ENCODE measurements around the gene ART5. TPM values are rescaled to one million over a fixed set of nuclear protein-coding genes. Genes with fewer than 3 reads are reported as not detected.
"Not testable (repeated sequence)": the region's sequence is repeated elsewhere in the genome, so short reads cannot be mapped to it uniquely, and the experiment has no call there.

ART5 gene
- total and polyA plus RNA-seq, 3 experiments from 2014 or later: not detected

GRCh38 chr11:3664032-3664630, 22.3 kb upstream of the ART5 start:
- H3K9me3 ChIP-seq (ENCODE audit: low read length): no peaks in the 10 kb centered on the region
- no peak for DNase-seq
- no peaks in the 10 kb centered on the region for H3K27me3 ChIP-seq (ENCODE audit: insufficient read depth, low read length, poor library complexity, severe bottlenecking)
- H3K27ac ChIP-seq (ENCODE audit: low read depth, low read length): no peak overlapping the region
- Mint-ChIP-seq H3K36me3 (peaks cover 4 to 43% (median 6%) of the 10 kb centered on the region in 3 donors), H3K9me3 (no peaks in the 10 kb centered on the region), H3K27me3 (no peaks in the 10 kb centered on the region), H3K4me1 (no peaks in the 10 kb centered on the region), H3K27ac (peak overlapping the region in 3 of 8 donors; percentile 1 to 59 (median 32)), H3K4me3 (no peak overlapping the region)
- H3K4me3 ChIP-seq (ENCODE audit: low read length): no peak overlapping the region
- CTCF ChIA-PET: no interaction called here
- no peaks in the 10 kb centered on the region for H3K36me3 ChIP-seq (ENCODE audit: insufficient read depth, low read length)
- H3K4me1 ChIP-seq (ENCODE audit: insufficient read depth, low read length): no peaks in the 10 kb centered on the region
- POLR2A ChIA-PET: no interaction called here

GRCh38 chr11:3662856-3663255, 21.1 kb upstream of the ART5 start:
- Histone ChIP-seq H3K4me1 (ENCODE audit: insufficient read depth, low read length) (no peaks in the 10 kb centered on the region), H3K4me3 (ENCODE audit: low read length) (no peak overlapping the region), H3K27me3 (ENCODE audit: insufficient read depth, low read length, poor library complexity, severe bottlenecking) (no peaks in the 10 kb centered on the region), H3K27ac (ENCODE audit: low read depth, low read length) (no peak overlapping the region), H3K36me3 (ENCODE audit: insufficient read depth, low read length) (no peaks in the 10 kb centered on the region), H3K9me3 (ENCODE audit: low read length) (no peaks in the 10 kb centered on the region)
- H3K27ac Mint-ChIP-seq: peak overlapping the region in 1 of 8 donors; percentile 15
- CTCF ChIA-PET: no interaction called here
- H3K4me3 Mint-ChIP-seq: no peak overlapping the region
- peaks cover 3 to 30% (median 6%) of the 10 kb centered on the region in 3 donors for H3K36me3 Mint-ChIP-seq
- POLR2A ChIA-PET: no interaction called here
- no peaks in the 10 kb centered on the region for H3K4me1 Mint-ChIP-seq
- DNase-seq: no peak
- no peaks in the 10 kb centered on the region for H3K9me3 Mint-ChIP-seq
- H3K27me3 Mint-ChIP-seq: peaks cover 0 to 8% of the 10 kb centered on the region in 2 donors

GRCh38 chr11:3660960-3661359, 19.2 kb upstream of the ART5 start:
- no peaks in the 10 kb centered on the region for H3K9me3 ChIP-seq (ENCODE audit: low read length)
- no peaks in the 10 kb centered on the region for H3K9me3 Mint-ChIP-seq
- no peak overlapping the region for H3K4me3 ChIP-seq (ENCODE audit: low read length)
- H3K4me1 Mint-ChIP-seq: no peaks in the 10 kb centered on the region
- no peak overlapping the region for H3K27ac ChIP-seq (ENCODE audit: low read depth, low read length)
- H3K27ac Mint-ChIP-seq: no peak overlapping the region
- peaks cover 4 to 13% of the 10 kb centered on the region in 2 donors for H3K27me3 Mint-ChIP-seq
- ChIA-PET POLR2A (no interaction called here), CTCF (no interaction called here)
- no peak for DNase-seq
- no peak overlapping the region for H3K4me3 Mint-ChIP-seq
- H3K4me1 ChIP-seq (ENCODE audit: insufficient read depth, low read length): no peaks in the 10 kb centered on the region
- H3K36me3 Mint-ChIP-seq: peaks cover 3 to 16% (median 6%) of the 10 kb centered on the region in 3 donors
- no peaks in the 10 kb centered on the region for H3K36me3 ChIP-seq (ENCODE audit: insufficient read depth, low read length)
- H3K27me3 ChIP-seq (ENCODE audit: insufficient read depth, low read length, poor library complexity, severe bottlenecking): no peaks in the 10 kb centered on the region

GRCh38 chr11:3659595-3660515, 18.1 kb upstream of the ART5 start:
- no peak for DNase-seq
- peaks cover 0 to 5% (median 0%) of the 10 kb centered on the region in 3 donors for H3K36me3 Mint-ChIP-seq
- H3K4me1 Mint-ChIP-seq: no peaks in the 10 kb centered on the region
- no peak overlapping the region for H3K4me3 Mint-ChIP-seq
- POLR2A ChIA-PET: no interaction called here
- Histone ChIP-seq H3K4me3 (ENCODE audit: low read length) (no peak overlapping the region), H3K9me3 (ENCODE audit: low read length) (no peaks in the 10 kb centered on the region), H3K27ac (ENCODE audit: low read depth, low read length) (no peak overlapping the region), H3K36me3 (ENCODE audit: insufficient read depth, low read length) (no peaks in the 10 kb centered on the region), H3K4me1 (ENCODE audit: insufficient read depth, low read length) (no peaks in the 10 kb centered on the region), H3K27me3 (ENCODE audit: insufficient read depth, low read length, poor library complexity, severe bottlenecking) (no peaks in the 10 kb centered on the region)
- H3K27ac Mint-ChIP-seq: peak overlapping the region in 2 of 8 donors; percentile 21 to 28
- peaks cover 6 to 18% of the 10 kb centered on the region in 2 donors for H3K27me3 Mint-ChIP-seq
- CTCF ChIA-PET: no interaction called here
- no peaks in the 10 kb centered on the region for H3K9me3 Mint-ChIP-seq

- H3K36me3 ChIP-seq (ENCODE audit: insufficient read depth, low read length): no peaks in the 10 kb centered on the region
- H3K4me3 ChIP-seq (ENCODE audit: low read length): no peak overlapping the region
- H3K36me3 Mint-ChIP-seq: no peaks in the 10 kb centered on the region
- H3K27ac Mint-ChIP-seq: no peak overlapping the region
- no peaks in the 10 kb centered on the region for H3K4me1 Mint-ChIP-seq
- H3K4me1 ChIP-seq (ENCODE audit: insufficient read depth, low read length): no peaks in the 10 kb centered on the region
- H3K9me3 Mint-ChIP-seq: no peaks in the 10 kb centered on the region
- no peaks in the 10 kb centered on the region for H3K9me3 ChIP-seq (ENCODE audit: low read length)
- POLR2A ChIA-PET: no interaction called here
- no peaks in the 10 kb centered on the region for H3K27me3 ChIP-seq (ENCODE audit: insufficient read depth, low read length, poor library complexity, severe bottlenecking)
- H3K27me3 Mint-ChIP-seq: peaks cover 6 to 18% of the 10 kb centered on the region in 2 donors
- no peak overlapping the region for H3K27ac ChIP-seq (ENCODE audit: low read depth, low read length)
- CTCF ChIA-PET: no interaction called here
- DNase-seq: no peak
- H3K4me3 Mint-ChIP-seq: no peak overlapping the region
Measured at GRCh38 chr11:3658252-3658651, 16.5 kb upstream of the ART5 start.

- not testable (repeated sequence) for H3K4me1 Mint-ChIP-seq
Measured at GRCh38 chr11:3657331-3657730, 15.5 kb upstream of the ART5 start.

GRCh38 chr11:3655547-3655946, 13.8 kb upstream of the ART5 start:
- no peaks in the 10 kb centered on the region for H3K4me1 Mint-ChIP-seq
- H3K9me3 Mint-ChIP-seq: no peaks in the 10 kb centered on the region
- H3K27me3 Mint-ChIP-seq: peaks cover 6 to 25% of the 10 kb centered on the region in 2 donors
- Histone ChIP-seq H3K4me1 (ENCODE audit: insufficient read depth, low read length) (no peaks in the 10 kb centered on the region), H3K36me3 (ENCODE audit: insufficient read depth, low read length) (no peaks in the 10 kb centered on the region), H3K4me3 (ENCODE audit: low read length) (no peak overlapping the region), H3K27me3 (ENCODE audit: insufficient read depth, low read length, poor library complexity, severe bottlenecking) (no peaks in the 10 kb centered on the region), H3K27ac (ENCODE audit: low read depth, low read length) (no peak overlapping the region), H3K9me3 (ENCODE audit: low read length) (no peaks in the 10 kb centered on the region)
- ChIA-PET POLR2A (no interaction called here), CTCF (no interaction called here)
- DNase-seq: peak in 1 of 5 donors; percentile 5
- H3K27ac Mint-ChIP-seq: no peak overlapping the region
- no peaks in the 10 kb centered on the region for H3K36me3 Mint-ChIP-seq
- H3K4me3 Mint-ChIP-seq: no peak overlapping the region

More at GRCh38 chr11:3657331-3657730, 15.5 kb upstream of the ART5 start:
- DNase-seq; CTCF ChIA-PET; H3K36me3 Mint-ChIP-seq; POLR2A ChIA-PET; H3K4me3 Mint-ChIP-seq; H3K27me3 ChIP-seq (ENCODE audit: insufficient read depth, low read length, poor library complexity, severe bottlenecking); H3K9me3 Mint-ChIP-seq; H3K4me1 ChIP-seq (ENCODE audit: insufficient read depth, low read length); H3K36me3 ChIP-seq (ENCODE audit: insufficient read depth, low read length); H3K27ac Mint-ChIP-seq; H3K27ac ChIP-seq (ENCODE audit: low read depth, low read length); H3K9me3 ChIP-seq (ENCODE audit: low read length); H3K4me3 ChIP-seq (ENCODE audit: low read length): not testable (repeated sequence)
- H3K27me3 Mint-ChIP-seq: peaks cover 6 to 18% of the 10 kb centered on the region in 2 donors

- H3K4me1 ChIP-seq (ENCODE audit: insufficient read depth, low read length); H3K27ac ChIP-seq (ENCODE audit: low read depth, low read length); H3K36me3 Mint-ChIP-seq; DNase-seq; CTCF ChIA-PET; H3K4me3 ChIP-seq (ENCODE audit: low read length); H3K36me3 ChIP-seq (ENCODE audit: insufficient read depth, low read length); H3K9me3 ChIP-seq (ENCODE audit: low read length); H3K27me3 ChIP-seq (ENCODE audit: insufficient read depth, low read length, poor library complexity, severe bottlenecking); POLR2A ChIA-PET; H3K4me3 Mint-ChIP-seq; H3K4me1 Mint-ChIP-seq; H3K27ac Mint-ChIP-seq; H3K9me3 Mint-ChIP-seq: not testable (repeated sequence)
- peaks cover 11 to 48% of the 10 kb centered on the region in 2 donors for H3K27me3 Mint-ChIP-seq
Measured at GRCh38 chr11:3652514-3652913, 10.7 kb upstream of the ART5 start.

All from CD8-positive, alpha-beta memory T cell (primary cell).